ENCODE measurements around the gene FBH1.
A peak's percentile ranks its signal among the peaks of the same experiment; 100 is the strongest.
"Not testable (repeated sequence)": the region's sequence is repeated elsewhere in the genome, so short reads cannot be mapped to it uniquely, and the experiment has no call there.

Gene FBH1

DNA sequence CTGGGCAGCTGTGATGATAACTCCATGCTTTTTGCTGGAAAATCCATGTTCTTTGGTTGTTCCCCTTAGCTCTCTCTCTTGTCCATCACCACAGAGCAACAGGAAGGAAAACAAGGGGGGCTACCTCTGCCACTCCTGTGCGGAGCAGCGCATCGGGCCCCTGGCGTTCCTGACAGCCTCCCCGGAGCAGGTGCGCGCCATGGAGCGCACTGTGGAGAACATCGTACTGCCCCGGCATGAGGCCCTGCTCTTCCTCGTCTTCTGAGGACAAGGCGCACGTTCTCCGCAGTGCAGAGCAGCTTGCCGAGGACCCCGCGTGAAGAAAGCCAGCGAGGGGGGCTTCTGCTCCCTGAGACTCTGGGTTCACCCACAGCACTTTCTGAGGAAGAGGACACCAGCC is 47.0 kb downstream of the FBH1 start:
- H3K27ac Mint-ChIP-seq = no peak overlapping the region
- no peaks in the 10 kb centered on the region for H3K9me3 Mint-ChIP-seq
- H3K36me3 Mint-ChIP-seq = peaks cover 3% of the 10 kb centered on the region
- H3K27me3 Mint-ChIP-seq = no peaks in the 10 kb centered on the region
- no peaks in the 10 kb centered on the region for H3K4me1 Mint-ChIP-seq
- no peak overlapping the region for H3K4me3 Mint-ChIP-seq

DNA sequence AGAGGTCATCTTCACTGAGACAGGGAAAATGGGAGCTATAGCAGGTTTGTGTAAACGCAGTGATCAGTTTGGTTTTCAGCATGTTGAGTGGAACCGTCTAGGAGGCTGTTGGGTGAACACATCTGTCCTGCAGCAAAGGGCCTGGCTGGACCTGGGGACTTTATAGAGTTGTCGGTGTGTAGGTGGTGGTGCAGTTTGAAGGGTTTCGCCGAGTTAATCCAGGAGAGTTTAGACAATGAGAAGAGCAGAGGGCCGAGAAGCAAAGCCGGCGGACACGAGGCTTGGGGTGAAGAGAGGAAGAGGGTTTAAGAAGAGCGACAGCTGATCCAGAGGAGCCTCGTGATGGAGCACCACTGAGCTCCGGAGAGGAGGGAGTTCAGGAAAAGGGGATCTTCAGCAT is 48.2 kb downstream of the FBH1 start:
- Mint-ChIP-seq H3K36me3 (peaks cover 3% of the 10 kb centered on the region), H3K27me3 (no peaks in the 10 kb centered on the region), H3K4me1 (no peaks in the 10 kb centered on the region), H3K9me3 (no peaks in the 10 kb centered on the region), H3K27ac (no peak overlapping the region), H3K4me3 (no peak overlapping the region)

DNA sequence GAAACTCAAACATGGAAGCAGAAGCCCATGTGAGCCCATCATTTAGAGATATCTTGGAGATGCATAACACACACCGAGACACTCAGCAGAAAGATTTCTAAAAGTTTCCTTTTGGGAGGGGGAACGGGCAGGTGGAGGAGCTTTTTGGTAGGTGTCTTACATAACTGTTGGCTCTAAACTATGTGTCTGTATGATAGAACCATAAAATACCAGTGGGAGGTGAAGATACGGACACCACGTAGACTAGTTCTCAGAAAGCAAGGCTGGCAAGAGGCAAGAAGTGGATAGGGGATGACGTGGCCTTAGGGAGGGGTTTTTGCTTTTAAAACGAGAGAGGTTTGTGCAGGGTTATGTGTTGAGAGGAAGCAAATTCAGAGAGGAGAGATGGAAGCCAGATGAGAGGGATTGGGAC is 50.8 kb downstream of the FBH1 start:
- no peak overlapping the region for H3K4me3 Mint-ChIP-seq
- H3K36me3 Mint-ChIP-seq = peaks cover 3% of the 10 kb centered on the region
- no peak overlapping the region for H3K27ac Mint-ChIP-seq
- H3K27me3 Mint-ChIP-seq = no peaks in the 10 kb centered on the region
- peaks cover 2% of the 10 kb centered on the region for H3K4me1 Mint-ChIP-seq
- H3K9me3 Mint-ChIP-seq = no peaks in the 10 kb centered on the region

DNA sequence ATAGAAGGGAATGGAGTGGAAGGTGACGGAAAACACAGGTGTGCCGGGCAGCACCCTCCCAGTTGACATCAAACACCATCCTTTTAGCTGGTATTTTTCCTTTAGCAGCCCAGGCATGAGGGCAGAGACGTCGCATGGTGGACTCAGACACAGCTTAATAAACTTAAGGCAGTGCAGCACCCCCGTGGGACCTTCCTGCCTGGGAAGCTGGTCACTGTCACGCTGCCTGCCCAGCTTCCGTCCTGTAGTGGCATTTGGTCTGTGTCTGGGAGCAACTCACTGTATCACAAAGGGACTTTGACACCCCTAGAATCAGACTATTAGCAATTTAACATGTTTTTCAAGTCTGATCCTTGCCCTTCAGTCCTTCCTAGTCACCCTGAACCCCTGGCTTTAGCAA is 51.5 kb downstream of the FBH1 start:
- Mint-ChIP-seq H3K4me3 (no peak overlapping the region), H3K4me1 (peaks cover 6% of the 10 kb centered on the region), H3K27me3 (no peaks in the 10 kb centered on the region), H3K36me3 (peaks cover 3% of the 10 kb centered on the region), H3K27ac (no peak overlapping the region), H3K9me3 (no peaks in the 10 kb centered on the region)

DNA sequence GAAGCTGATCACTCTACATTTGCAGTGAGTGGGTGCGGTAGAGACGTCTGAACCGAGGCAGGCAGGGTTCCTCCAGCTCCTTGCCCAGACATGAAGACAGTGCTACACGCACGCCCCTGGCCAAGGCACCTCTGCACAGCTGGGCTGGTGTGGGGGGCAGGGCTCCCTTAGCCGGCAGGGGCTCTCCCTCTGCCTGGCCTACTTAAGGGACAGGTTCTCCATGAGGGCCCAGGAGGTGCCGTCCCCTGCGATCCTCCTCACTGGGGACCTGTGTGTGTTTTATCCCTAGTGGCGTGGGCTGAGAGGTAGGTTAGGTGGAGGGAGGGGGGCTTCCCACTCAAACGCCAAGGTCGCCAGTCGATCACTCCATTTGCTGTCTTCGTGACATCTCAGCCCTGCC is 52.0 kb downstream of the FBH1 start:
- Mint-ChIP-seq H3K9me3 (no peaks in the 10 kb centered on the region), H3K4me1 (peaks cover 6% of the 10 kb centered on the region), H3K27me3 (no peaks in the 10 kb centered on the region), H3K36me3 (peaks cover 3% of the 10 kb centered on the region), H3K27ac (no peak overlapping the region), H3K4me3 (no peak overlapping the region)

DNA sequence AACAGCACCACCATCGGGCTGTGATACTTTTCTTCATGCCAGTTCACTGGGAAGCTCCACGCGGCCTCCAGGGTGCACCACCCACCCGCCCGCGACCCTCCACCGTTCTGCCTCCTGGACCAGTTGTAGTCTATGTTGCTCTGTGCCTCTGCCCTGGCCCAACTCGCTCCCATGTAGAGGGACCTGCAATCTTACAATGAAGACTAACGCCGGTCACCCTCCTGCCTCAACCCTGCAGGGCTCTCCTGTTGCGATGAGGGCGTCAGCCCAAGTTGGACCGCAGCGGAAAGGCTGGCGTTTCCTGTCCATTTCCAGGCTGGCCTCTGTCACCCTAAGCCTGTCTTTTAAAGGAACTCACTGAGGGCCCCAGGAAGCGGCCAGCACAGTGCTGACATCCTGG is 52.4 kb downstream of the FBH1 start:
- Mint-ChIP-seq H3K27ac (no peak overlapping the region), H3K27me3 (no peaks in the 10 kb centered on the region), H3K4me3 (no peak overlapping the region), H3K4me1 (peaks cover 6% of the 10 kb centered on the region), H3K9me3 (no peaks in the 10 kb centered on the region), H3K36me3 (peaks cover 3% of the 10 kb centered on the region)

DNA sequence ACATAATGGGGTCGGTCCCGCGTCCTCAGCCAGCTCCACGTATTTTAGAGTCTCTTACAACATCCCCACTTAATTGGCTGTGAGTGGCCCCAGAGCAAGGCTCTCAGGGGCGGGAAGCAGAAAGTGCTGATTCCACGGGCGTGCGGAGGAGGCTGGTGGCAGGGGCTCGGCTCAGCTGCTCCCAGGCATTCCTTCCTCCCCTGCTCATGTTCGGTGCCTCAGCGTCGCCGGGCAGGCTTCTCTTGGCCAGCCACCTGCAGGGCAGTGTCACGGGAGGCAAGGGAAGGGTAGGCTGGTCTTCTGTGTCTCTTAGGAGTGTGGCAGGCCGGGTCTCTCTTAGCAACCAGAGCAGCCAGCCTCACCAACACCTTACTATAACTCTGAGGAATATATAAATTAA is 53.5 kb downstream of the FBH1 start:
- Mint-ChIP-seq H3K9me3 (no peaks in the 10 kb centered on the region), H3K27ac (no peak overlapping the region), H3K27me3 (no peaks in the 10 kb centered on the region), H3K4me1 (peaks cover 6% of the 10 kb centered on the region), H3K4me3 (no peak overlapping the region), H3K36me3 (no peaks in the 10 kb centered on the region)

DNA sequence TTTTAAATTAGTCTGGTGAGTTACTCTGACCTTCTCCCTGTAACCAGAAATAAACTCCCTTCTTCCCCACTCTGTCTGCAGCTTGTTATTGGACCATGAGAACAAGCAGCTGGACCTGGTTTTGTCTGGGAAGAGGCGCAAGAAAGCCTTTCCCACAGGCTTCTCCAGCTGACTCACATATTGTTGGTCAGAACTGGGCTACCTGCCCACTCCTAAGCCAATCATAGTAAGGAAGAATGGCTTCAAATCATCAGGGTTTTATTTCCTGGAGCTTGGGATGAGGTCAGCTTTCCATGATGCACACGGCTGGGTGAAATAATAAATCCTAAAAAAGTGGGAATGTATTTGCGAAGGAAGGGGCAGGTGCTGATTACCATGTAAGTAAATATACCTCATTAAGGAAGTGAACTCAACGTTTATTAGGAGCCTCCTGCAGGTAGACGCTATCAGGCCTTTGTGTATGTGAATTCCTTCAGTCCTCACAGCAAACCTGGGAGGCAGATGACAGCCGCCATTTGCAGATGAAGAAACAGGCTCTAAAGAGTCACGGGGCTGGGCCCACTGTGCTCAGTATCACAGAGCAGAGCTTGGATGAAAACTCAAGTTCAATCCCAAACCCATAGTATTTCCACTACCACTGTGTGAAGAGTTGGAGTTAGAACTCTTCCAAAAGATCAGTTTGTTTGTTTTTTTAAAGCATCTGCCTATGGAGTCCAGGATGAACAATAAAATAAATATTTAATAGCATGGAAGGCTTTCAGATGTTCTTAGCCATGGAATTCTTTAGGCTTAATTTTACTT is 54.5 kb downstream of the FBH1 start:
- peaks cover 6% of the 10 kb centered on the region for H3K4me1 Mint-ChIP-seq
- H3K27me3 Mint-ChIP-seq = no peaks in the 10 kb centered on the region
- H3K9me3 Mint-ChIP-seq = no peaks in the 10 kb centered on the region
- H3K27ac Mint-ChIP-seq = no peak overlapping the region
- no peaks in the 10 kb centered on the region for H3K36me3 Mint-ChIP-seq
- H3K4me3 Mint-ChIP-seq = no peak overlapping the region

DNA sequence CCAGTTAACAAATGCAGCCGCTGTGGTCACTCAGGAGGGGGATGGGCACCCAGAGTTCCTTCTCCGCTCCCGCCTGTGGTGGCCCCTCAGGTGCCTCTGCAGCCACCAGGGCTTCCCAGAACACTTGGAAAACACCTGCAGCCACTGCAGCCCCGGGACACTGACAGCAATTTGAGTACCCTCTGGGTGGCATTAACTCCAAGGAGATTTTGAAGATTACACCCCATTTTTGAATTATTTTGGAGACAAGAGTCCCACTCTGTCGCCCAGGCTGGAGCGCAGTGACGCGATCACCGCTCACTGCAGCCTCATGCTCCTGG is 55.1 kb downstream of the FBH1 start:
- peaks cover 6% of the 10 kb centered on the region for H3K4me1 Mint-ChIP-seq
- H3K27ac Mint-ChIP-seq = no peak overlapping the region
- H3K27me3 Mint-ChIP-seq = no peaks in the 10 kb centered on the region
- H3K4me3 Mint-ChIP-seq = no peak overlapping the region
- H3K36me3 Mint-ChIP-seq = no peaks in the 10 kb centered on the region
- no peaks in the 10 kb centered on the region for H3K9me3 Mint-ChIP-seq

DNA sequence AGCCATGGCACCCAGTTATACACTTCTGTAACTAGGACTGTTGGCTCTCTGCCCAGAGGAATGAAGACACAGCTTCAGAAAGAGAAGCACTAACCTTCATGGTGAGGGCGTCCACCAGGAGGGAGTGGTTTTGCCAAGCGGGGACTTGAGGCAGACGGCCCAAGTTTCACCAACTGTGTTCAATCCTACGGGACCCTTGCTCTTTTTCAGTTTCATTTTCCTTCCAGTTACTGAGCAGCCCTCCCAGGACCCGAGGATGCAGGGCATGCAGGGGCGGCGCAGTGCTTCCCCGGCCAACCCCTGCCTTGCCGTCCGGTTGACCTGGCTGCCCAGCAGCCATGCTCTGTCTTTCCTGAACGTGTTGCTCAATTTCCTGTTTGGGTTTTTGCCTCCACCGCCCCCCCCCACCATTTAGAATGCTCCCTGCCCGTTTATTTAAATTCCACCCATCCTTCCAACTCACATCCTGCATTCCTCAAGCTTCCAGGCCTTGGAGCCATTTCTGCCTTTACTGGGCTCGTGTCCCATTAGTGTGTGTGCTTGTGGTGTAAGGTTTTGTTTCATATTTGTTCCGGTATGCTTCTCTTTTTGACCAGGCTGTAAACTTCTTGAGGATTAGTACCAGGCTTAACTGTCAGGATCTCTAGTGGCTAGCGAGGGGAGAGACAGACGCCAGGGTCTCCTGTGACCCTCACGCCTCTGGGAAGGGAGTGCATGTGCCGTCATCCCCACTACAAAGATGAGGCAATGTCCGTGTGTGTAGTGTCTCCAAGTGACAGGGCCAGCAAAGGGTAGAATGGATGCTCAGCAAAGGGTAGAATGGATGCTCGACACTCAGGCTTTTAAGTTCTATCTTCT is 55.7 kb downstream of the FBH1 start:
- Mint-ChIP-seq H3K4me3 (peak overlapping the region; percentile 65), H3K36me3 (peaks cover 2% of the 10 kb centered on the region), H3K4me1 (peaks cover 6% of the 10 kb centered on the region), H3K9me3 (no peaks in the 10 kb centered on the region), H3K27ac (no peak overlapping the region), H3K27me3 (no peaks in the 10 kb centered on the region)

DNA sequence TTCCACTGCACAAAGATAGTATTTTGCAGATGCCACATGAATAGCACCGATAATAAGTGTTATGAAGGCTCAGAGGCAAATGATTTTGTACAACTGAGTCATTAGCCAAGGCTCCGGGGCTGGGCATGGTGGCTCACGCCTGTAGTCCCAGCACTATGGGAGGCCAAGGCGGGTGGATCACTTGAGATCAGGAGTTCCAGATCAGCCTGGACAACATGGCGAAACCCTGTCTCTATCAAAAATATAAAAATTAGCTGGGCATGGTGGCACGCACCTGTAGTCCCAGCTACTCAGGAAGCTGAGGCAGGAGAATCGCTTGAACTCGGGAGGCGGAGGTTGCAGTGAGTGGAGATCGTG is 56.4 kb downstream of the FBH1 start:
- not testable (repeated sequence) for H3K27me3 Mint-ChIP-seq, H3K9me3 Mint-ChIP-seq, H3K36me3 Mint-ChIP-seq, H3K27ac Mint-ChIP-seq, H3K4me1 Mint-ChIP-seq
- peak overlapping the region; percentile 65 for H3K4me3 Mint-ChIP-seq

DNA sequence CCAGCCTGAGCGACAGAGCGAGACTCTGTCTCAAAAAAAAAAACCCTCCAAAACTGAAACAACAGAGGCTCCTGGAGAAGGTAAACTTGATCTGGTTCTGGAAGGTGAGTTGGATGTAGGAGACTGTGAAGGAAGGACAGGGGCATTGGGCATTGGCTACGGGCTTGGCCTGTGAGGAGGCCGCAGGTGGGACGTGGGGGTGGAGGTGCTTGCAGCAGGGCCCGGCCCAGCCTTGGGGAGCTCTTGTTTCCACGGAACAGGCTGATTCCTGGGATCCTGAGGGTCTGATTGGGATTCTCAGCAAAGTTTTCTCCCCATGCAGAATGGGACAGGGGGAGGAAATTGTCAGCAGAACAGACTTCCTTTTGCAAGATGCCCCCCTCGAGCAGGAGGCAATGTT is 56.7 kb downstream of the FBH1 start:
- peaks cover 6% of the 10 kb centered on the region for H3K4me1 Mint-ChIP-seq
- no peaks in the 10 kb centered on the region for H3K9me3 Mint-ChIP-seq
- H3K36me3 Mint-ChIP-seq = peaks cover 2% of the 10 kb centered on the region
- no peak overlapping the region for H3K4me3 Mint-ChIP-seq
- H3K27ac Mint-ChIP-seq = no peak overlapping the region
- H3K27me3 Mint-ChIP-seq = no peaks in the 10 kb centered on the region

DNA sequence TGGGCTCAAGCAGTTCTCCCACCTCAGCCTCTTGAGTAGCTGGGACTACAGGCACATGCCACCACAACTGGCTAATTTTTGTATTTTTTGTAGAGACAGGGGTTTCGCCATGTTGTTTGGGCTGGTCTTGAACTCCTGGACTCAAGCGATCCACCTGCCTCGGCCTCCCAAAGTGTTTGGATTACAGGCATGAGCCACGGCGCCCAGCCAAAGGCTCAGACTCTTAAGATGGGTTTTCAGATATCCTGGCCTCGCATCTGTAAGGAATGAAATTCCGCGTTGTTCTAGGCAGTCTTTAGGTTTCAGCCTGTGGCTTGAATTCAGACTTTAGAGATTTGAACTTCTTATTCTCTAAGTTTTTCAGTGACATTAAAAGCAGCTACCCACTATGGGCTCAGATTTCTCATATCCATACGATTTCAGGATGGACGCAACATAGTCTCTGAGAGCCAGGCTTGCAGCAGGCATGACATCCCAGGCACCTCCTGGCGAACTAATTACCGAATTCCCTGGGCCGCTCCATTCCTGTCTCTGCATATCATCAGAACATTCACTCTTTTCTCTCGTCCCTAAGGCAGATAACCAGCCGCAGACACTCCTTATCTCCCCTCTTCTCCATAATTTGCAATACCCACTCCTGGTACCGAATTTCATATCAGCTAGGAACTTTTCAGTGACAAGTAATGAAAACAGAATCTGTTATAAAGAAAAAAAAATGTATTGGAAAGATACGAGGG is 57.6 kb downstream of the FBH1 start:
- Mint-ChIP-seq H3K27me3 (no peaks in the 10 kb centered on the region), H3K9me3 (no peaks in the 10 kb centered on the region), H3K27ac (no peak overlapping the region), H3K36me3 (peaks cover 2% of the 10 kb centered on the region), H3K4me1 (peaks cover 6% of the 10 kb centered on the region), H3K4me3 (no peak overlapping the region)

DNA sequence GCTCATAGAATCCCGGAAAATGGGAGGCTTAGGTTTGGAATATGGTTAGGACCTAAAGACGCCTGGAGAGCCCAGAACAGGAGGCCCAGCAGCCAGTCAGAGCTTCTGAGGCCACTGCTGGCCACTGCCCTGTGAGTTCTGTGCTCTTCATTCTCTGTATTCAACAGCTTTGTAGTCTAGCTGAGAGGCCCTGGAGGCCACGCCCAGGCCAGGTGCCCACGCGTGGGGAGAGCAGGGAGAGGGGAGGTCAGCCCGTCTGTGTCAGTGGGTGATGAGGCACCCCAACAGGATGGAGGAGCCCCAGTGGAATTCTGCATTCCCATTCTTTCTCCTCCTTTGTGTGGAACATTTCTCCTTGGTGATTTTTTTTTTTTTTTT is 58.2 kb downstream of the FBH1 start:
- Mint-ChIP-seq H3K27ac (no peak overlapping the region), H3K27me3 (no peaks in the 10 kb centered on the region), H3K4me3 (no peak overlapping the region), H3K36me3 (peaks cover 3% of the 10 kb centered on the region), H3K4me1 (peaks cover 6% of the 10 kb centered on the region), H3K9me3 (no peaks in the 10 kb centered on the region)

DNA sequence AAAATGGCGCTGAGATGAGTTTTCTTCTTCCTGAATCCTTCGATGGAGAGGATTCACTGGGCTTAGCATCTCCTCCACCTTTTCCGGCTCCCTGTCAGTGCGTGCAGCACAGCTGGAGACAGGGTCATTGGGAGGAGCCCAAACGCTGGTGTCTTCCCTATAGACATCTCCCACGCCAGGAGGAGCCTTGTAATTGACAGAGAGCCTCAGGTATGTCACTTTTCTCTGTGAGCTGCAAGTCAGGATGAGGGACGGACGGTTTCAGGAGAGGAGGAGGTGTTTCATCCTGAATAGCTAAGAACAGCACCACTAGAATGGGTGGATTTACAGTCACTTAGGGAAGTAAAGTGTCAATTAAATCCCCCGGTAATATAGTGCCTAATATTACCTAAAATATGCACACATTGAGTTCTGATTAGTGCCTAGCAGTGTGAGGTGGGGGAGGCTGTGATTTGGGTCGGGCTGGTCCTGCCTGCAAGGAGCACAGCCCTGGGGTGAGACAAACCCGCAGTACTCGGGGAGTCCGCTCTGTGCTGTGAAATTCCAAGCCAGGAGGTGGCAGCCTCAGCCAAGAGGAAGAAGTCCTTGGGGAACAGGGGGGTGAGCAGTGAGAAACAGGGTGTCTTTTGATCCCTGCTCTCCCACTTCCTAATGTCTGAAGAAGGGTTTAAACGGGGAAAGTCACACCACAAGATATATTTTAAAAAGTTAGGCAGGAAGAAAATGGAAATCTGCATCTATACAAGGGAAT is 59.1 kb downstream of the FBH1 start:
- Mint-ChIP-seq H3K4me1 (peaks cover 6% of the 10 kb centered on the region), H3K4me3 (no peak overlapping the region), H3K27me3 (no peaks in the 10 kb centered on the region), H3K9me3 (no peaks in the 10 kb centered on the region), H3K27ac (peak overlapping the region; percentile 3), H3K36me3 (peaks cover 3% of the 10 kb centered on the region)
